HL-60 (cell line): ENCODE data around the gene IL2RA.

ENCODE experiments used
- POLR2AphosphoS5 ChIP-seq: IDR thresholded peaks from 2 replicates; pipeline ENCODE4 v1.6.1; 2012; ENCODE audit warnings: low read depth
- REST ChIP-seq: IDR thresholded peaks from 2 replicates; pipeline ENCODE4 v1.6.1; 2012; ENCODE audit warnings: low read depth; ENCODE audit not compliant: insufficient replicate concordance
- SPI1 ChIP-seq: IDR thresholded peaks from 2 replicates; pipeline ENCODE4 v1.6.1; 2012; ENCODE audit warnings: low read depth, mild to moderate bottlenecking, borderline replicate concordance
- TF ChIP-seq, protein P1 (sequence below): IDR thresholded peaks from one replicate; pipeline ENCODE4 v1.5.1; 2011; ENCODE audit warnings: low read length, control low read depth, inconsistent platforms; ENCODE audit not compliant: insufficient read depth

GRCh38 chr10:6013413-6014192 lies 48.6 kb downstream of the IL2RA start:
- TF ChIP-seq, protein P1, sequence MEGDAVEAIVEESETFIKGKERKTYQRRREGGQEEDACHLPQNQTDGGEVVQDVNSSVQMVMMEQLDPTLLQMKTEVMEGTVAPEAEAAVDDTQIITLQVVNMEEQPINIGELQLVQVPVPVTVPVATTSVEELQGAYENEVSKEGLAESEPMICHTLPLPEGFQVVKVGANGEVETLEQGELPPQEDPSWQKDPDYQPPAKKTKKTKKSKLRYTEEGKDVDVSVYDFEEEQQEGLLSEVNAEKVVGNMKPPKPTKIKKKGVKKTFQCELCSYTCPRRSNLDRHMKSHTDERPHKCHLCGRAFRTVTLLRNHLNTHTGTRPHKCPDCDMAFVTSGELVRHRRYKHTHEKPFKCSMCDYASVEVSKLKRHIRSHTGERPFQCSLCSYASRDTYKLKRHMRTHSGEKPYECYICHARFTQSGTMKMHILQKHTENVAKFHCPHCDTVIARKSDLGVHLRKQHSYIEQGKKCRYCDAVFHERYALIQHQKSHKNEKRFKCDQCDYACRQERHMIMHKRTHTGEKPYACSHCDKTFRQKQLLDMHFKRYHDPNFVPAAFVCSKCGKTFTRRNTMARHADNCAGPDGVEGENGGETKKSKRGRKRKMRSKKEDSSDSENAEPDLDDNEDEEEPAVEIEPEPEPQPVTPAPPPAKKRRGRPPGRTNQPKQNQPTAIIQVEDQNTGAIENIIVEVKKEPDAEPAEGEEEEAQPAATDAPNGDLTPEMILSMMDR, result no peak
- TF ChIP-seq REST, result no peak
- no peak for TF ChIP-seq POLR2AphosphoS5
- no peak for TF ChIP-seq SPI1
